ENCODE results near the gene MAGI3.
"Not testable (repeated sequence)": the region's sequence is repeated elsewhere in the genome, so short reads cannot be mapped to it uniquely, and the experiment has no call there.

Gene MAGI3

GRCh38 chr1:113444857-113445256 lies 54.5 kb downstream of the MAGI3 start:
- no peak for DNase-seq

GRCh38 chr1:113451710-113452109 lies 61.4 kb downstream of the MAGI3 start:
- DNase-seq = no peak

- DNase-seq = peak; percentile 37
Measured at GRCh38 chr1:113452921-113453770, 62.8 kb downstream of the MAGI3 start.

- DNase-seq = no peak
Measured at GRCh38 chr1:113453771-113454083, 63.4 kb downstream of the MAGI3 start.

- DNase-seq = no peak
Measured at GRCh38 chr1:113455374-113455773, 65.1 kb downstream of the MAGI3 start.

GRCh38 chr1:113456967-113457366 lies 66.7 kb downstream of the MAGI3 start:
- DNase-seq = peak; percentile 94

- DNase-seq = no peak
Measured at GRCh38 chr1:113459279-113459678, 69.0 kb downstream of the MAGI3 start.

GRCh38 chr1:113467991-113468390 lies 77.7 kb downstream of the MAGI3 start:
- DNase-seq = no peak

- not testable (repeated sequence) for DNase-seq
Measured at GRCh38 chr1:113478427-113479195, 88.3 kb downstream of the MAGI3 start.

GRCh38 chr1:113479713-113480676 lies 89.7 kb downstream of the MAGI3 start:
- no peak for DNase-seq

- DNase-seq = not testable (repeated sequence)
Measured at GRCh38 chr1:113485131-113485530, 94.8 kb downstream of the MAGI3 start.

GRCh38 chr1:113488576-113489177 lies 98.4 kb downstream of the MAGI3 start:
- no peak for DNase-seq

GRCh38 chr1:113490384-113490783 lies 100.1 kb downstream of the MAGI3 start:
- DNase-seq = no peak

GRCh38 chr1:113493533-113493932 lies 103.2 kb downstream of the MAGI3 start:
- DNase-seq = no peak

- DNase-seq = no peak
Measured at GRCh38 chr1:113505357-113505756, 115.0 kb downstream of the MAGI3 start.

GRCh38 chr1:113507552-113508214 lies 117.4 kb downstream of the MAGI3 start:
- no peak for DNase-seq

GRCh38 chr1:113508364-113509164 lies 118.2 kb downstream of the MAGI3 start:
- no peak for DNase-seq

- DNase-seq = not testable (repeated sequence)
Measured at GRCh38 chr1:113509766-113510165, 119.5 kb downstream of the MAGI3 start.

- DNase-seq = no peak
Measured at GRCh38 chr1:113511269-113511668, 121.0 kb downstream of the MAGI3 start.

GRCh38 chr1:113515498-113515897 lies 125.2 kb downstream of the MAGI3 start:
- no peak for DNase-seq

GRCh38 chr1:113517346-113517745 lies 127.0 kb downstream of the MAGI3 start:
- DNase-seq = no peak

Measured in kidney glomerular epithelial cell (primary cell).